Activated CD8-positive, alpha-beta T cell treated with anti-CD3 and anti-CD28 coated beads for 36 hours (primary cell): Measurements from ENCODE around the gene WDR17. TPM values are rescaled to one million over a fixed set of nuclear protein-coding genes. Genes with fewer than 3 reads are reported as not detected.
A peak's percentile ranks its signal among the peaks of the same experiment; 100 is the strongest.

Source experiments
- ATAC-seq: fragments of 200-7000 bp; cut with Tn5 transposase; one replicate; pipeline ENCODE4 v1.10.0; 2021; ENCODE audit warnings: mild to moderate bottlenecking, moderate library complexity
- CTCF ChIA-PET: fragments of 350-600 bp; sonication (Branson Sonifier 250); formaldehyde crosslinking; loops from one replicate; lab custom pipeline; 2021; ENCODE audit warnings: antibody characterized with exemption; lab: Charles Lee
- POLR2A ChIA-PET: fragments of 350-600 bp; sonication (Branson Sonifier 250); formaldehyde crosslinking; loops from one replicate; lab custom pipeline; 2021; ENCODE audit warnings: antibody characterized with exemption; lab: Charles Lee
- DNase-seq: peaks from one replicate; pipeline ENCODE4 v3.0.0-alpha.2; 2020
- H3K27ac Mint-ChIP-seq: one replicate; pipeline ENCODE4 v1.8.0; 2021; ENCODE audit warnings: mild to moderate bottlenecking, mixed read lengths
- H3K27me3 Mint-ChIP-seq: one replicate; pipeline ENCODE4 v1.8.0; 2021; ENCODE audit warnings: mixed read lengths
- H3K36me3 Mint-ChIP-seq: one replicate; pipeline ENCODE4 v1.8.0; 2021; ENCODE audit warnings: low read depth, mixed read lengths
- H3K4me1 Mint-ChIP-seq: one replicate; pipeline ENCODE4 v1.8.0; 2021; ENCODE audit warnings: low read depth, mixed read lengths
- H3K4me3 Mint-ChIP-seq: one replicate; pipeline ENCODE4 v1.8.0; 2021; ENCODE audit warnings: mild to moderate bottlenecking, moderate library complexity, mixed read lengths
- H3K9me3 Mint-ChIP-seq: one replicate; pipeline ENCODE4 v1.8.0; 2021; ENCODE audit warnings: mixed read lengths
- intact Hi-C: fragments of 100-400 bp; cut with micrococcal nuclease; formaldehyde crosslinking; loops from one replicate; pipeline ENCODE4 v1.10.0; 2022
- total RNA-seq, 2 experiments: library from RNA; stranded (reverse); gene quantifications; one replicate each; pipeline ENCODE4 v1.2.3, GENCODE V29; 2021
- TF ChIP-seq, protein P1 (sequence below): fragments of 200-600 bp; IDR thresholded peaks from one replicate; pipeline ENCODE4 v1.8.0; 2022; ENCODE audit warnings: antibody characterized with exemption, mild to moderate bottlenecking

WDR17 gene
- total RNA-seq = 1 to 10 TPM in 1 of 2 experiments, under 1 TPM in 1; 0.63 to 1.5 TPM

GRCh38 chr4:176065435-176066291 lies at the start of gene WDR17:
WDR17 (plus strand) TSS chr4:176065841; CDS start chr4:176111581, 45,740 bp downstream.
- CTCF ChIA-PET = no interaction called here
- no peaks in the 10 kb centered on the region for H3K9me3 Mint-ChIP-seq
- peaks cover 22% of the 10 kb centered on the region for H3K27me3 Mint-ChIP-seq
- DNase-seq (peak; percentile 85), ATAC-seq (peak; percentile 98)
- peak within 1 kb of the TSS; percentile 44 for H3K27ac Mint-ChIP-seq
- no peaks in the 10 kb centered on the region for H3K36me3 Mint-ChIP-seq
- POLR2A ChIA-PET = no interaction called here
- peaks cover 10% of the 10 kb centered on the region for H3K4me1 Mint-ChIP-seq
- TF ChIP-seq, protein P1, sequence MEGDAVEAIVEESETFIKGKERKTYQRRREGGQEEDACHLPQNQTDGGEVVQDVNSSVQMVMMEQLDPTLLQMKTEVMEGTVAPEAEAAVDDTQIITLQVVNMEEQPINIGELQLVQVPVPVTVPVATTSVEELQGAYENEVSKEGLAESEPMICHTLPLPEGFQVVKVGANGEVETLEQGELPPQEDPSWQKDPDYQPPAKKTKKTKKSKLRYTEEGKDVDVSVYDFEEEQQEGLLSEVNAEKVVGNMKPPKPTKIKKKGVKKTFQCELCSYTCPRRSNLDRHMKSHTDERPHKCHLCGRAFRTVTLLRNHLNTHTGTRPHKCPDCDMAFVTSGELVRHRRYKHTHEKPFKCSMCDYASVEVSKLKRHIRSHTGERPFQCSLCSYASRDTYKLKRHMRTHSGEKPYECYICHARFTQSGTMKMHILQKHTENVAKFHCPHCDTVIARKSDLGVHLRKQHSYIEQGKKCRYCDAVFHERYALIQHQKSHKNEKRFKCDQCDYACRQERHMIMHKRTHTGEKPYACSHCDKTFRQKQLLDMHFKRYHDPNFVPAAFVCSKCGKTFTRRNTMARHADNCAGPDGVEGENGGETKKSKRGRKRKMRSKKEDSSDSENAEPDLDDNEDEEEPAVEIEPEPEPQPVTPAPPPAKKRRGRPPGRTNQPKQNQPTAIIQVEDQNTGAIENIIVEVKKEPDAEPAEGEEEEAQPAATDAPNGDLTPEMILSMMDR = no peak
- peak within 1 kb of the TSS; percentile 71 for H3K4me3 Mint-ChIP-seq
- intact Hi-C loops = loop anchor here (2.0 kb wide), 1 partner anchor 131 kb away; no protein-coding TSS in a partner anchor

DNA sequence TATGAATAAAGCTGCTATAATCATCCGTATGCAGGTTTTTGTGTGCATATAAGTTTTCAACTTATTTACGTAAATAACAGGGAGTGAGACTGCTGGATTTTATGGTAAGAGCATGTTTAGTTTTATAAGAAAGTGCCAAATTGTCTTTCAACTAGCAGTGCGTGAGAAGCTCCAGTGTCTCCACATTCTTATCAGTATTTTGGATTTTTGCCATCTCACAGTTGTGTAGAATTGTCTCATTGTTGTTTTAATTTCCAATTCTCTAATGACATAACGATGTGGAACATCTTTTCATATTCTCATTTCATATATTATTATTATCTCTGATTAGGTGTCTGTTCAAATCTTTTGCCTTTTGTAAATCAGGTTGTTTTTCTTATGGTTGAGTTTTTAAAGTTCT lies 49.0 kb upstream of the WDR17 start:
- TF ChIP-seq, protein P1 = no peak
- no peaks in the 10 kb centered on the region for H3K36me3 Mint-ChIP-seq
- intact Hi-C loops = no loop called here
- DNase-seq (no peak), ATAC-seq (no peak)
- no peak overlapping the region for H3K27ac Mint-ChIP-seq
- no peaks in the 10 kb centered on the region for H3K27me3 Mint-ChIP-seq
- no peaks in the 10 kb centered on the region for H3K4me1 Mint-ChIP-seq
- ChIA-PET CTCF (no interaction called here), POLR2A (no interaction called here)
- H3K4me3 Mint-ChIP-seq = no peak overlapping the region
- no peaks in the 10 kb centered on the region for H3K9me3 Mint-ChIP-seq

- DNase-seq (no peak), ATAC-seq (no peak)
- TF ChIP-seq, protein P1 = no peak
- Mint-ChIP-seq H3K27me3 (peaks cover 2% of the 10 kb centered on the region), H3K4me3 (no peak overlapping the region), H3K36me3 (no peaks in the 10 kb centered on the region), H3K9me3 (no peaks in the 10 kb centered on the region), H3K27ac (no peak overlapping the region), H3K4me1 (no peaks in the 10 kb centered on the region)
- POLR2A ChIA-PET = no interaction called here
- intact Hi-C loops = no loop called here
- CTCF ChIA-PET = no interaction called here
These were observed 45.1 kb upstream of the WDR17 start for GRCh38 chr4:176020481-176021085.

GRCh38 chr4:176030391-176030790 lies 35.2 kb upstream of the WDR17 start:
- H3K27me3 Mint-ChIP-seq = peaks cover under 1% of the 10 kb centered on the region
- no peak overlapping the region for H3K27ac Mint-ChIP-seq
- no peak overlapping the region for H3K4me3 Mint-ChIP-seq
- ATAC-seq (no peak), DNase-seq (no peak)
- intact Hi-C loops = loop anchor here (10.0 kb wide), 1 partner anchor 314 kb away; no protein-coding TSS in a partner anchor
- POLR2A ChIA-PET = no interaction called here
- TF ChIP-seq, protein P1 = no peak
- no peaks in the 10 kb centered on the region for H3K4me1 Mint-ChIP-seq
- no peaks in the 10 kb centered on the region for H3K36me3 Mint-ChIP-seq
- CTCF ChIA-PET = interaction anchor here (1.4 kb wide), 1 partner anchor 15 kb away, joined by 3 read pairs; no protein-coding TSS in a partner anchor
- no peaks in the 10 kb centered on the region for H3K9me3 Mint-ChIP-seq
